GM15510 (cell line): Measurements from ENCODE around the gene KLHL14.

Source experiments
- POLR2A ChIP-seq: IDR thresholded peaks from 3 replicates; pipeline ENCODE4 v1.6.1; 2011; ENCODE audit warnings: borderline replicate concordance; ENCODE audit not compliant: insufficient read length; ENCODE audit errors: extremely low read depth

Gene KLHL14

DNA sequence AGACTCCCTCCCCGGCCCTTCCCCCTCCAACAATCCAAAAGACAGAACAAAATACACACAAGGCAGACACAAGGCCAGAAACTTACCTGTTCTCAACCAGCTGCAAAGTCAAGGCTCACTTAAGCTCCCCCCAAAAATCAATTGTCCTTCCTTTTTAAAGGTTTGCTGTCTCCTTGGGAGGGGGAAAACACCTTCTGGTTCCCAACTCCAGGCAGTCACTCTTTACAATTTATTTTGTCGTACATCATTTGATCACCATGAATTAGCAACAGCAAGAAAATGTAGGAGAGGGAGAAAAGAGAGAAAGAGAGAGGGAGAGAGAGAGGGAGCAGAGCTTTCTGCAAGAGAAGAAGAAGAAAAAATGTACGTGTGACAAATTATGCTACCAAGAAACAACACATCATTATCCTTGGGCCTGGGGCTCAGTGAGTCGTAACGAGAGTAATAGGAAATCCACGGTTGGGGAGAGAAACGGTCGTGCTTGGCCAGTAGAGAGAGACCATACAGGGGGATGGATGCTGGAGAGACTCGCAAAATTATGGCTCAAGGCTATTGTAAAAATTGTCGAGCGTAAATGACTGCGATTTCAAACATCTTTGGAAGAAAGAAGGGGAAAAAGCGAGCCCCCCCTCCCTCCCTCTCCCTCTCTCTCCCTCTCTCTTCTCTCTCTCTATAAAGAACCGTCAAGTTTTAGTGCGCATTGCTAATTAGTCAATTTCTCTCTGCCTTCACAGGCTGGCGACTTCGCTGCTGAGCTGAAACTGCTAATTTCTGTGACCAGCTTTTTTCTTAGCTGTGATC lies at the start of gene KLHL14:
KLHL14 (minus strand) TSS at position 443 of the 801 bp plus-strand sequence. CDS start 2,432 bp downstream, outside the sequence.
- TF ChIP-seq POLR2A = no peak

DNA sequence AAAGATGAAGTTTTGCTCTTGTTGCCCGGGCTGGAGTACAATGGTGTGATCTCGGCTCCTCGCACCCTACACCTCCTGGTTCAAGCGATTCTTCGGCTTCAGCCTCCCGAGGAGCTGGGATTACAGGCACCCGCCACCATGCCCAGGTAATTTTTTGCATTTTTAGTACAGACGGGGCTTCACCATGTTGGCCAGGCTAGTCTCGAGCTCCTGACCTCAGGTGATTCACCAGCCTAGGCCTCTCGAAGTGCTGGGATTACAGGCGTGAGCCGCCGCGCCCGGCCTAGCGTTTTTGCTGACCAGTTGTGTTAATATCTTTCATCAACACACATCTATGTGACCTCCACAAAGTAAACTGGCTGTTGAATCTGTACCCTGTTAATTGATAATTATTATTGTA lies 49.4 kb upstream of the KLHL14 start:
- TF ChIP-seq POLR2A = no peak

DNA sequence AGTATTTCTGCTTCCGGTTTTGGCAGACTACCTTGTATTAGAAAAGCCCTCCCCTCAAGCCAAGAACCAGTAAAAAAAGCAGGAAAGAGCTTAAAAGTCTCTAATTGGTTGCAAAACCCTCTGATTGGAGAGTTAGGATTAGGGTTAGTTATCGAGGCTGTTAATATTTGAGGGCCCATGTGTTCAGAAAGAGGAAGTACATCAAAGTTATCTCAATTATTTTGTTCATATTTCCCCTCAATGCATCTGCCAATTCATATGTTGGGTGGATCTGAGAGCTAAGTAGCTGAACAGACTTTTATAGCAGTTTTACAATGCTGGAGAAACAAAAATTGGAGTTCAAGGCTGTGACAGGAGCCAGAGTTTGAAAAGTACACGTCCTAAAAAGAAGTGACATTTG lies 43.1 kb upstream of the KLHL14 start:
- TF ChIP-seq POLR2A = no peak

GRCh38 chr18:32812342-32812741 lies 39.5 kb upstream of the KLHL14 start:
- no peak for TF ChIP-seq POLR2A

DNA sequence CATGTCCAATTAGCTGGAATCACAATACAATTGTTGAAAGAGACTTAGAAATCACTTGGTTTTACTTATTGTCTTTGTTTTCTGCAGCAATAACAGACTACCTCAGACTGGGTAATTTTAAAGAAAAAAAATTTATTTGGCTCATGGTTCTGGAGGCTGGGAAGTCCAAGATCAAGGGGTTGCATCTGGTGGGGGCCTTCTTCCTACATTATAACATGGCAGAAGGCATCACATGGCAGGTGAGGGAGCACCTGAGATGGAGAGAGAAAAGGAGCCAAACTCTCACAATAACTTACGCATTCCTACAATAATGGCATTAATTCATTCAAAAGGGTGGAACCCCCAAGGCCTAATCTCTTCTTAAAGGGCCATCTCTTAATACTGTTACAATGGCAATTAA lies 37.5 kb upstream of the KLHL14 start:
- TF ChIP-seq POLR2A = no peak

- TF ChIP-seq POLR2A = no peak
Measured at GRCh38 chr18:32805354-32805753, 32.5 kb upstream of the KLHL14 start.

- no peak for TF ChIP-seq POLR2A
Measured at GRCh38 chr18:32804134-32804888, 31.5 kb upstream of the KLHL14 start.

DNA sequence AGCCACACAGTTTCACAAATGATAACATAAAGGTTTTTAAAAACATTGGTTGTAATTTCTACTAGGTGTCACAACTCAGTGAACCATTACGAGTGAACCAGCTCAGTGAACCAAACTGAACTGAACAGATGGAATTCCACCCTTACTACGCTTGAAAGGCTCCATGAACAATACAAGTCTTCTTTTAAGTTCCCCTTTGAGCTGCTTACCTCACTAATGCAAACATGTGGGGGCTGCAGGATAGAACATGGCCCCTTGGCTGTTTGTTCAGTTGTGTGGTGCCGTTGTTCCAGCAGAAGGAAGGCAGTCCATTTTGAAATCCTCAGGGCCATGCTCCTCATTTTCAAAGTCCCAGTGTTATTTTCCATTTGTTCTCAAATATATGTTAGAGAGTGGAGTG lies 30.7 kb upstream of the KLHL14 start:
- no peak for TF ChIP-seq POLR2A

GRCh38 chr18:32802591-32803451 lies 30.0 kb upstream of the KLHL14 start:
- no peak for TF ChIP-seq POLR2A

DNA sequence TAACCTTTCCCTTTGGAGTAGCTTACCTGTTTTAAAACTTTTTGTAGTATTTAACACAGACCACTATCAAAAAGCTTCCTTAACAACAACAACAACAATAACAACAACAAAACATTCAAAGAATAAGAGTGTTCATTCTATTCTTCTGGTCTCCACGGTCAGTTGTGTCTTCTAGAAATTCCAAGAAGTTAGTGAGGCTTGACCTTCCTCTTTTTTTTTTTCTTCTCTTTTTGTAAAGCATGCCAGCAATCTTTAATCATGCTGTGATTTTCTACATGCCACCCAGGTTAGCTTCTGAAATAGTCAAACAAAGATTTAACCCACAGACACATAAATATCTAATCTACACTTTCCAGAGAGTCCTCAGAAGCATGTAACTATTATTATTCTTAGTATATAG lies 28.4 kb upstream of the KLHL14 start:
- TF ChIP-seq POLR2A = no peak

DNA sequence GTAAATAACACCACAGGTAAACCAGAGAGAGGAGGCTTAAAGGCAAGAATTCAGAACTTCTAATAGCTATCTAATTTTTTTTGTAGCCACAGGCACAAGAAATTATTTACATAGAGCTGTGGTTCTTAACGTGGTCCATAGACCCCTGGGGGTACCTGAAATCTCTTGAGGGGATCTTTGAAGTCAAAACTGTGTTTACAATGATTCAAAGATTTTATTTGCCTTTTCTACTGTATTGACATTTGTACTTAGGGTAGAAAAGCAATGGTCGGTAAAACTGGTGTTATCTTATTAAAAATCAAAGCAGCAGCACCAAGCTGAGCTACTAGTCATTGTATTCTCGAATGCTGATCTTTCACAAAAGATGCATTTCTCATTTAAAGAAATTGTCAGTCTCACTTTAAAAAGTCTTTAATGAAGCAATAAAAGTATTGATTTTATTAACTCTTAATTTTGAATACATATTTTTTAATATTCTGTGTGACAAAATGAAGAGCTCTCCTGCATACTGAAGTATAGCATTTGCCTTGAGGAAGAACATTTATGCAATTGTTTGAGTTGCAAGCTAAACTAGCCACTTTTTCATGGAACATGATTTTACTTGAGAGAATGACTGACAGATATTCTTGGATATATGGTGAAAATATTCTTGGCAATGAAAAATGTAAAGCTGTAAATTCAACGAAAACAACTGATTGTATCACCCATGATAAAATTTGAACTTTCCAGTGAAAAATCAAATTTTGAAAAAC lies 25.6 kb upstream of the KLHL14 start:
- TF ChIP-seq POLR2A = no peak

DNA sequence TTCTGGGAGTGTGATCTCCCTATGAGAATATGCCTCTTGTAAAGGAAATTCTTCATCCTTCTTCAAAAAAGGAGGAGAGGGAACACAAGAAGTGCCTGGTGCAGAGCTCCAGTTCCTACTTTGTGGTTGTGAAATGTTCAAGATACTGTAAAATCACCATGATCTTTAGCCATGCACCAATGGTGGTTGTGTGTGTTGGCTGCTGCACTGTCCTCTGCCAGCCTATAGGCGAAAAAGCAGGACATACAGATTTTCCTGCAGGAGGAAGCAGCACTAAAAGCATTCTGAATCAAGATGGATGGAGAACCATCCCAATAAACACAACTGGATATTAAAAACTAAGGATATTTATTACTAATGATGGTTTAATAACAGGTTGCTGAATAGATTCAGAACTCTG lies 6.2 kb upstream of the KLHL14 start:
- no peak for TF ChIP-seq POLR2A

GRCh38 chr18:32777049-32777448 lies 4.2 kb upstream of the KLHL14 start:
- TF ChIP-seq POLR2A = no peak

DNA sequence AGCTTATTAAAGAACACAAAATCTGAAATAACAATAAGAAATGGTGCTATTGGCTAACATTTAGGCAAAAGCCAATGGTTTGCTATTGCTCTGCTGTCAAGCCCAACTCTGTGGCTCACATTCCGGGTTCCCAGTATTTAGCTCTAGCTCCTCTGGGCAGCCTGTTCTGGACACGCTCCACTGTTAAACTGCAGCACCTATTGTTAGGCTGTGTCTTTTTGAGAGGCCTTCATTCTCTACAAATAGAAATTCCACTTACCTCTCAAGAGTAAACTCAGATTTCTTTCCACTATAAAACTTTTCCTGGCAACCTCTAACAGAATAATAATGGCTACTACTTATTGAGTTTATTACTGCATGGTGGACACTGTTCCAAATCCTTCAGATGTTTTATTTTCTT lies 3.7 kb upstream of the KLHL14 start:
- TF ChIP-seq POLR2A = no peak
